Neural progenitor cell (in vitro differentiated cells): ENCODE data around the gene KSR1. TPM values are rescaled to one million over a fixed set of nuclear protein-coding genes. Genes with fewer than 3 reads are reported as not detected.

Experiments
- DNase-seq: peaks from one replicate; pipeline ENCODE4 v3.0.0-alpha.2; 2016; ENCODE audit warnings: low spot score
- H2AFZ ChIP-seq: fragments of 200-600 bp; sonication (generic); replicated peaks from 2 replicates; pipeline ENCODE4 v1.6.1; 2016; ENCODE audit warnings: antibody characterized with exemption
- H3F3A ChIP-seq: fragments of 200-600 bp; sonication (generic); 2 replicates; pipeline ENCODE4 v1.6.1; 2016; ENCODE audit warnings: antibody characterized with exemption, low read depth
- H3K27ac ChIP-seq: fragments of 200-600 bp; sonication (generic); 2 replicates; pipeline ENCODE4 v1.5.1; 2016; ENCODE audit warnings: mild to moderate bottlenecking
- H3K27me3 ChIP-seq: fragments of 200-600 bp; sonication (generic); 2 replicates; pipeline ENCODE4 v1.6.1; 2016; ENCODE audit warnings: mild to moderate bottlenecking, moderate library complexity
- H3K36me3 ChIP-seq: fragments of 200-600 bp; sonication (generic); 2 replicates; pipeline ENCODE4 v1.5.1; 2016
- H3K4me1 ChIP-seq: fragments of 200-600 bp; sonication (generic); 2 replicates; pipeline ENCODE4 v1.6.1; 2016; ENCODE audit warnings: mixed run types
- H3K4me2 ChIP-seq: fragments of 200-600 bp; sonication (generic); 2 replicates; pipeline ENCODE4 v1.6.1; 2016
- H3K4me3 ChIP-seq: fragments of 200-600 bp; sonication (generic); 2 replicates; pipeline ENCODE4 v1.5.1; 2016
- H3K79me2 ChIP-seq: fragments of 200-600 bp; sonication (generic); 2 replicates; pipeline ENCODE4 v1.6.1; 2016; ENCODE audit warnings: low read depth
- H3K9ac ChIP-seq: fragments of 200-600 bp; sonication (generic); 2 replicates; pipeline ENCODE4 v1.6.1; 2016
- H3K9me3 ChIP-seq: fragments of 200-600 bp; sonication (generic); 2 replicates; pipeline ENCODE4 v1.5.1; 2016; ENCODE audit warnings: low read depth
- H4K20me1 ChIP-seq: fragments of 200-600 bp; sonication (generic); 2 replicates; pipeline ENCODE4 v1.6.1; 2016; ENCODE audit warnings: low read depth
- H3K27ac Mint-ChIP-seq: 3 replicates; pipeline ENCODE4 v1.8.0; 2021; ENCODE audit warnings: mixed read lengths
- H3K27me3 Mint-ChIP-seq: 2 replicates; pipeline ENCODE4 v1.8.0; 2022; ENCODE audit warnings: low read depth, mild to moderate bottlenecking, inconsistent platforms, moderate library complexity, mixed read lengths; ENCODE audit not compliant: insufficient read depth
- H3K36me3 Mint-ChIP-seq: 3 replicates; pipeline ENCODE4 v1.8.0; 2021; ENCODE audit warnings: mixed read lengths
- H3K4me1 Mint-ChIP-seq: 3 replicates; pipeline ENCODE4 v1.8.0; 2021; ENCODE audit warnings: mixed read lengths
- H3K4me3 Mint-ChIP-seq: 3 replicates; pipeline ENCODE4 v1.8.0; 2021; ENCODE audit warnings: mild to moderate bottlenecking, moderate library complexity, mixed read lengths
- H3K9me3 Mint-ChIP-seq: 3 replicates; pipeline ENCODE4 v1.8.0; 2020; ENCODE audit warnings: mixed read lengths
- CTCF ChIP-seq: fragments of 200-600 bp; sonication (generic); IDR thresholded peaks from 2 replicates; pipeline ENCODE4 v1.5.1; 2017; ENCODE audit warnings: antibody characterized with exemption, mild to moderate bottlenecking
- EZH2 ChIP-seq: fragments of 200-600 bp; sonication (generic); IDR thresholded peaks from 2 replicates; pipeline ENCODE4 v1.6.1; 2017; ENCODE audit warnings: antibody characterized with exemption, mild to moderate bottlenecking, moderate library complexity
- EZH2phosphoT487 ChIP-seq: fragments of 200-600 bp; sonication (generic); IDR thresholded peaks from 2 replicates; pipeline ENCODE4 v1.6.1; 2017; ENCODE audit warnings: antibody characterized with exemption
- total RNA-seq: library from RNA; depleted of rRNA; stranded (reverse); fragments of >200 nt; gene quantifications from 2 replicates; pipeline ENCODE4 v1.2.3, GENCODE V29; 2015; ENCODE audit warnings: low replicate concordance

The KSR1 gene
- total RNA-seq, 1 donor from 2014 or later = 16.4 TPM

DNA sequence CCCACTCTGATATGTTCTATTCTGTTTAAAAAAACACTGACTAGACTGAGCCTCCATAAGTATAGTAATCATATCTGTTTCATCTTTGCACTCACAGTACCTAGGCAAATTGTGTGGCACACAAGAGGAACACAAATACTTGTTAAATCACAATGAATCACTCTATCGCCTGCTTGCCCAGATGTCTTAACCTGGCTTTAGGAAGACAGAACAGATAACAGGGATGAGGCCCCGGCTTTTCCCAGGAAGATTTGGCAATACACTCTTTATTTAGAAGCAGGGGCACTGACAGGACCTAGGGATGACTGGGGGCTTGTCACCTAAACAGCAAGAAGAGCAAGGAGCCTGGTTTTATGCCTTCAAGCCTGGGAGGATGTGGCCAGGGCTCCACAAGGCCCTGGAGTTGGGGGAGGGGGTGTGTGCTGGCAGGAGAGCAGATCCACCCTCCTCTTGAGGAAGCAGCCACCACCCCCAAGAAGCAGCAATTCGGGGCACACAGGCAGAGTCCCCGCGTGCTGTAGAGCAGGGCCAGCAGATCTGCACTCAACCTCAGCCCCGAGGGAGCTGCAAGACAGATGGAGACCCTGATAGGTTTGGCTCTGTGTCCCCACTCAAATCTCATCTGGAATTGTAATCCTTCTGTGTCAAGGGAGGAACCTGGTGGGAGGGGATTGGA is 41.0 kb upstream of the KSR1 start:
- Histone ChIP-seq H3K4me3 (no peak overlapping the region), H3K4me2 (no peak overlapping the region), H3K9me3 (no peaks in the 10 kb centered on the region), H3K36me3 (no peaks in the 10 kb centered on the region), H2AFZ (peak overlapping the region; percentile 50), H3K27ac (no peak overlapping the region), H3K4me1 (no peaks in the 10 kb centered on the region), H3F3A (no peaks in the 10 kb centered on the region), H3K27me3 (no peaks in the 10 kb centered on the region), H3K79me2 (no peaks in the 10 kb centered on the region), H3K9ac (no peak overlapping the region), H4K20me1 (no peaks in the 10 kb centered on the region)
- no peaks in the 10 kb centered on the region for H3K36me3 Mint-ChIP-seq
- H3K9me3 Mint-ChIP-seq = no peaks in the 10 kb centered on the region
- H3K4me3 Mint-ChIP-seq = no peak overlapping the region
- no peak overlapping the region for H3K27ac Mint-ChIP-seq
- no peak for DNase-seq
- no peak for TF ChIP-seq CTCF
- no peak for TF ChIP-seq EZH2
- TF ChIP-seq EZH2phosphoT487 = no peak
- no peaks in the 10 kb centered on the region for H3K4me1 Mint-ChIP-seq
- peaks cover 4% of the 10 kb centered on the region for H3K27me3 Mint-ChIP-seq

GRCh38 chr17:27417596-27418365 is 38.5 kb upstream of the KSR1 start:
- Histone ChIP-seq H3K27me3 (no peaks in the 10 kb centered on the region), H3K36me3 (no peaks in the 10 kb centered on the region), H3K27ac (no peak overlapping the region), H3K9me3 (no peaks in the 10 kb centered on the region), H2AFZ (no peak overlapping the region), H3K4me2 (no peak overlapping the region), H3K4me3 (no peak overlapping the region), H3K9ac (no peak overlapping the region), H3F3A (no peaks in the 10 kb centered on the region), H4K20me1 (no peaks in the 10 kb centered on the region), H3K79me2 (no peaks in the 10 kb centered on the region), H3K4me1 (no peaks in the 10 kb centered on the region)
- Mint-ChIP-seq H3K9me3 (no peaks in the 10 kb centered on the region), H3K36me3 (no peaks in the 10 kb centered on the region), H3K4me3 (no peak overlapping the region), H3K27ac (no peak overlapping the region), H3K27me3 (peaks cover 2% of the 10 kb centered on the region), H3K4me1 (no peaks in the 10 kb centered on the region)
- DNase-seq = no peak
- TF ChIP-seq EZH2 = no peak
- no peak for TF ChIP-seq CTCF

GRCh38 chr17:27418366-27418615 is 38.0 kb upstream of the KSR1 start:
- TF ChIP-seq EZH2 (no peak), EZH2phosphoT487 (no peak), CTCF (no peak)
- Histone ChIP-seq H3K4me3 (no peak overlapping the region), H3K36me3 (no peaks in the 10 kb centered on the region), H2AFZ (no peak overlapping the region), H3K27ac (no peak overlapping the region), H3K79me2 (no peaks in the 10 kb centered on the region), H3K9ac (no peak overlapping the region), H3K9me3 (no peaks in the 10 kb centered on the region), H4K20me1 (no peaks in the 10 kb centered on the region), H3K4me1 (no peaks in the 10 kb centered on the region), H3K4me2 (no peak overlapping the region), H3K27me3 (no peaks in the 10 kb centered on the region), H3F3A (no peaks in the 10 kb centered on the region)
- Mint-ChIP-seq H3K9me3 (no peaks in the 10 kb centered on the region), H3K4me3 (no peak overlapping the region), H3K27me3 (peaks cover 2% of the 10 kb centered on the region), H3K36me3 (no peaks in the 10 kb centered on the region), H3K4me1 (no peaks in the 10 kb centered on the region), H3K27ac (no peak overlapping the region)
- DNase-seq = no peak
